Caco-2 (cell line): ENCODE data around the gene HPX. TPM values are rescaled to one million over a fixed set of nuclear protein-coding genes. Genes with fewer than 3 reads are reported as not detected.

Experiments used
- BruUV-seq: library from RNA; stranded (reverse); fragments of 400-500 nt; replicated peaks from 2 replicates; lab custom pipeline; 2021; lab: Mats Ljungman, UMichigan
- CTCF ChIA-PET: fragments of 300-600 bp; sonication (Branson Sonifier 250); formaldehyde crosslinking; loops from one replicate; lab custom pipeline; 2022; ENCODE audit warnings: antibody characterized with exemption; lab: Charles Lee
- POLR2A ChIA-PET: fragments of 300-600 bp; sonication (Branson Sonifier 250); formaldehyde crosslinking; loops from one replicate; lab custom pipeline; 2022; ENCODE audit warnings: antibody characterized with exemption; lab: Charles Lee
- DNase-seq, 2 experiments: peaks; one replicate each; pipeline versions ENCODE4 v3.0.0 to v3.0.0-alpha.2; 2020 to 2022
- H3K27me3 ChIP-seq: replicated peaks from 2 replicates; pipeline ENCODE4 v1.6.0; 2011; ENCODE audit warnings: low read length; ENCODE audit not compliant: control insufficient read depth, insufficient read depth
- H3K36me3 ChIP-seq: 2 replicates; pipeline ENCODE4 v1.5.1; 2011; ENCODE audit warnings: low read length; ENCODE audit not compliant: control insufficient read depth, insufficient read depth
- H3K4me1 ChIP-seq: fragments of 250-450 bp; sonication (Bioruptor Pico); 2 replicates; pipeline ENCODE4 v1.5.1; 2020; ENCODE audit warnings: mild to moderate bottlenecking
- H3K4me3 ChIP-seq: 2 replicates; pipeline ENCODE4 v1.5.1; 2011; ENCODE audit warnings: low read depth, mild to moderate bottlenecking, control low read depth, low read length
- H3K9me3 ChIP-seq: fragments of 250-450 bp; sonication (Bioruptor Pico); 2 replicates; pipeline ENCODE4 v1.5.1; 2020; ENCODE audit warnings: mild to moderate bottlenecking, moderate library complexity
- H3K27ac Mint-ChIP-seq: one replicate; pipeline ENCODE4 v1.8.0; 2022; ENCODE audit warnings: mixed read lengths; ENCODE audit not compliant: unreplicated experiment
- H3K27me3 Mint-ChIP-seq: one replicate; pipeline ENCODE4 v1.8.0; 2022; ENCODE audit warnings: mixed read lengths; ENCODE audit not compliant: insufficient read depth, unreplicated experiment
- H3K36me3 Mint-ChIP-seq: one replicate; pipeline ENCODE4 v1.8.0; 2022; ENCODE audit warnings: mild to moderate bottlenecking, mixed read lengths; ENCODE audit not compliant: insufficient read depth, unreplicated experiment
- H3K4me1 Mint-ChIP-seq: one replicate; pipeline ENCODE4 v1.8.0; 2022; ENCODE audit warnings: low read depth, mixed read lengths; ENCODE audit not compliant: unreplicated experiment
- H3K4me3 Mint-ChIP-seq: one replicate; pipeline ENCODE4 v1.8.0; 2022; ENCODE audit warnings: mild to moderate bottlenecking, moderate library complexity, mixed read lengths; ENCODE audit not compliant: unreplicated experiment
- H3K9me3 Mint-ChIP-seq: one replicate; pipeline ENCODE4 v1.8.0; 2022; ENCODE audit warnings: mixed read lengths; ENCODE audit not compliant: unreplicated experiment
- CTCF ChIP-seq, 2 experiments: fragments of 200-600 bp in 1 of 2; IDR thresholded peaks; 1 replicate in 1 of 2; 2 replicates in 1 of 2; pipeline versions ENCODE4 v1.5.1 to v1.8.0; 2011 to 2022; ENCODE audit warnings: antibody characterized with exemption in 1 of 2, control low read depth in 1 of 2, inconsistent platforms in 1 of 2, low read depth in 1 of 2, low read length in 1 of 2, mild to moderate bottlenecking in 1 of 2, moderate library complexity in 1 of 2; ENCODE audit not compliant: insufficient read depth in 1 of 2, severe bottlenecking in 1 of 2, unreplicated experiment in 1 of 2
- intact Hi-C: fragments of 100-400 bp; cut with micrococcal nuclease; formaldehyde crosslinking; loops from one replicate; pipeline ENCODE4 v1.10.0; 2022; ENCODE audit not compliant: unreplicated experiment
- total RNA-seq: library from RNA; stranded (reverse); gene quantifications from 2 replicates; pipeline ENCODE4 v1.2.3, GENCODE V29; 2022

The HPX gene
- total RNA-seq, 1 experiment from 2014 or later, result 10.7 TPM

GRCh38 chr11:6391537-6392134 is 49.2 kb downstream of the HPX start:
- no peaks in the 10 kb centered on the region for H3K27me3 Mint-ChIP-seq
- intact Hi-C loops, result loop anchor here (2.0 to 10.0 kb wide), 4 partner anchors 35 to 223 kb away; partner anchors contain the start of genes HPX, TAF10 and TPP1
- peak overlapping the region; percentile 68 for H3K4me3 Mint-ChIP-seq
- H3K36me3 Mint-ChIP-seq, result peaks cover 26% of the 10 kb centered on the region
- Histone ChIP-seq H3K4me1 (peaks cover 27% of the 10 kb centered on the region), H3K9me3 (no peaks in the 10 kb centered on the region), H3K36me3 (no peaks in the 10 kb centered on the region), H3K27me3 (no peaks in the 10 kb centered on the region), H3K4me3 (no peak overlapping the region)
- ChIA-PET CTCF (interaction anchor here (0.6 kb wide), 1 partner anchor 105 kb away, joined by 5 read pairs; the partner anchor contains the start of gene DNHD1), POLR2A (interaction anchor here (0.6 kb wide), 1 partner anchor 34 kb away, joined by 5 read pairs; no protein-coding TSS in a partner anchor)
- H3K4me1 Mint-ChIP-seq, result peaks cover 37% of the 10 kb centered on the region
- TF ChIP-seq CTCF (IDR thresholded peaks at IDR 0.05; ENCODE audit: insufficient read depth in 1 of 2, low read depth in 1 of 2, low read length in 1 of 2, severe bottlenecking in 1 of 2, unreplicated experiment in 1 of 2), result no peak
- H3K9me3 Mint-ChIP-seq, result no peaks in the 10 kb centered on the region
- no TSS peak for BruUV-seq
- DNase-seq, result no peak
- no peak overlapping the region for H3K27ac Mint-ChIP-seq

GRCh38 chr11:6390718-6391469 is 49.9 kb downstream of the HPX start:
- intact Hi-C loops, result loop anchor here (1.0 to 10.0 kb wide), 7 partner anchors 7 to 224 kb away; partner anchors contain the start of genes APBB1, HPX, TAF10 and TPP1
- CTCF ChIA-PET, result interaction anchor here (0.6 to 1.6 kb wide), 10 partner anchors 12 to 366 kb away, joined by 3 to 23 read pairs (median 4); partner anchors contain the start of gene APBB1
- H3K4me3 ChIP-seq, result peak overlapping the region; percentile 80
- no peaks in the 10 kb centered on the region for H3K36me3 ChIP-seq
- POLR2A ChIA-PET, result interaction anchor here (0.6 to 1.8 kb wide), 10 partner anchors 9 to 769 kb away, joined by 3 to 17 read pairs (median 3); partner anchors contain the start of genes APBB1, ARFIP2, MRPL17 and TIMM10B
- no peak for TF ChIP-seq CTCF (IDR thresholded peaks at IDR 0.05; ENCODE audit: insufficient read depth in 1 of 2, low read depth in 1 of 2, low read length in 1 of 2, severe bottlenecking in 1 of 2, unreplicated experiment in 1 of 2)
- Mint-ChIP-seq H3K9me3 (no peaks in the 10 kb centered on the region), H3K4me3 (peak overlapping the region; percentile 68), H3K4me1 (peaks cover 30% of the 10 kb centered on the region), H3K27me3 (no peaks in the 10 kb centered on the region), H3K27ac (no peak overlapping the region), H3K36me3 (peaks cover 19% of the 10 kb centered on the region)
- no peak for DNase-seq
- no peaks in the 10 kb centered on the region for H3K27me3 ChIP-seq
- BruUV-seq, result TSS peak; percentile 65
- no peaks in the 10 kb centered on the region for H3K9me3 ChIP-seq
- H3K4me1 ChIP-seq, result peaks cover 24% of the 10 kb centered on the region
